Measurements from ENCODE around the gene PYHIN1.

PYHIN1 gene

DNA sequence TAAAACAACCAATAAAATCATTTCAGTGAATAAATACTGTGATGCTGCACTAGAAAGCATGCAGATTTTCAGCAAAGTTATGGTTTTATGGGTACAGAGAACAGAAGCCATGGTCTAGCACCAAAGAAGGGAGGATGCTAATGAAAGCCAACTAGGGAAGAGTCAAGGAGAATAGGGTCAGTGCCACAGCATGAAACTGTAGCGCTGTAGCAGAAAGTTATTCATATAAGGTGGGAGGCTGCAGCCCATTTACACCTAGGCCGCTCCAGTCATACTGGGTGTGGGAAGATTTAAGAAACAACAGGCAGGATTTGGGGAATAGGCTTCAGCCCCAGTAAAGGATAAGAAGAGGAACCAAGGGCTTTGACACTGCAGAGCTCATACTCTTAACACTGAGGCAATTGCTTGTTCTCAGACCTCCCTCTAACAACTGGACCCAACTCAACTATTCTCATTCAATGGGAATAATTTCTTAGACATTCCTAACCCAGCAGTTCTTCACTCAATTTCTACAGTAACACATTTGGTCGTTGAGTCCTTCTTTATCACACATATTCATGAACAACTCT is 82.7 kb downstream of the PYHIN1 start:
- DNase-seq (ENCODE audit: low read depth, low spot score), result no peak

DNA sequence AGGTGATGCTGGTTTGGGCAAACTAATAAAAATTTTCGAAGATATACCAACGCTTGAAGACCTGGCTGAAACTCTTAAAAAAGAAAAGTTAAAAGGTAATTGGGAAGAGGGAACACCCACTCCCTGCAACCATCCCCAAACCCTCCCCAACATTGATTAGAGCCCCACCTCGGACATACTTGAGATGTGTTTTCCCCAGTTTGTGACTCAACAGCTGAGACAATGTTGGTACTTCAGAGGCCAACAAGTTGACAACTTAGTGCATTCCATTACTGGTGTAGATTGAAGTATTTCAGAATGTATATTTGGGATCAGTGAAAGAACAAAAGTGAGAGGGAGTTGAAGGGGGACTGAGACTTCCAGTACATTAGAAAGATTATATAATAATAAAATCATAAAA is 83.5 kb downstream of the PYHIN1 start:
- no peak for DNase-seq (ENCODE audit: low read depth, low spot score)

DNA sequence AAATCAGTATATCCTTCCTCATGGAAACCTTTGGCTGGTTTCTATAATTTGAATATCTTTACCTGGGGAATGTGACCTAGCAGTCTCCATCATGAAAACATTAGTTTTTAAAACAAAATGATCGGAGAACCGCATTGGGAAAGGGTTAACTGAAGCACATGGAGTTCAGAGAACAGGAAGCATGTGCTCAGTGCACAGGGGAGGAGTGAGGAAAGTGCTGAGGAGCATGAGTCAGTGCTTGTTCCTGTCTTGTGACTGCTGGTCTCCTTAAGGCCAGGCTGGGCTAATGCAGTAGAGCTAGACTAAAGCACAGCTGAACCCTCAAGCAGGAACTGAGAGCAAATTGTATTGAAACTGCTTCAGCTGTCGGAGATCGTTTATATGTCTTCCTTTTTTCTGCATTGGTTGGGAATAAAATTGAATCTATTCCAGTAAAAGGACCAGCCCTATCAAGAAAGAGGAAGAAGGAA is 84.1 kb downstream of the PYHIN1 start:
- no peak for DNase-seq (ENCODE audit: low read depth, low spot score)

DNA sequence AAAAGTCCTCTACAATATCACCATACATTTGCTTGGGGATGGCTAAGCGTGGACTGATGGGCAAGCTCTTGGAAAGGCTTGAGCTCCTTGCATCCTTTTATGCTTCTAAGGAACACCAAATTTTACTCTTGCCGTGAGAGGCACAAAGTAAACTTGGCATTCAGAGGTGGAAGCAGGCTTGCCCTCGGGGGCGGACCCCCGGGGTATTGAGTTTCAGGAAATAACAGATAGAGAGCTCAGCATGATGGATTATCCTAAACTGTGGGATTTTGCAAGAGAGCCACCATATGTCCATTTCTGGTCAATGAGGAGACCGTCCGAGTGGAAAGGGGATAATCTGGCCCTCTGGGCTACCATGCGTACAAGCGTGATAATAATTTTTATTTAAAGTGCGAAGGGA is 92.4 kb downstream of the PYHIN1 start:
- no peak for DNase-seq (ENCODE audit: low read depth, low spot score)

DNA sequence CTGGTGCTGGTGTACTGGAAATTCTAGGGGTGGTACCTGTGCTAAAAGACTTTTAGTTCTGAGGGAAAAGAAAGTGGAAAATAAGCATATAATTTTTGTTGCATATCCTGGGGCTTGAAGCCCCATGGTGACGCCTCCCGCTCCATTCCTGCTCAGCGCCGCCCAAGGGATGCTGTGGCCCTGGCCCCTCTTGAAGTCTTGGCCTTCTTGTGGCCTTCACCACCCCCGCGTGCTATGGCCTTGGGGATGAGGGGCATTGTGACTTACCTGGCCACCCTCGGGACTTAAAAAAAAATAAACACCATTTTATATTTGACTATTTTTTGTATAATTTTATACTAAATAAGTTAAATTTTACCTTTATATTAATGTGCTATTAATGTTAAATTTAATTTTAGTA is 93.7 kb downstream of the PYHIN1 start:
- no peak for DNase-seq (ENCODE audit: low read depth, low spot score)
